Keratinocyte (primary cell): ENCODE data around the gene SUN2. TPM values are rescaled to one million over a fixed set of nuclear protein-coding genes. Genes with fewer than 3 reads are reported as not detected.

Source experiments
- DNase-seq: peaks from one replicate; pipeline ENCODE4 v3.0.0-alpha.2; 2011; ENCODE audit warnings: low read depth, missing footprints, low spot score
- FAIRE-seq: peaks from 2 replicates; lab custom pipeline; 2011; peaks lifted over from hg19 to GRCh38; lab: Jason Lieb, UNC
- H2AFZ ChIP-seq: 2 replicates; pipeline ENCODE4 v1.6.0; 2012; ENCODE audit warnings: low read length, control low read depth, inconsistent platforms; ENCODE audit not compliant: control insufficient read depth
- H3K27ac ChIP-seq: 2 replicates; pipeline ENCODE4 v1.5.1; 2011; ENCODE audit warnings: low read length; ENCODE audit not compliant: control insufficient read depth, insufficient read depth
- H3K27me3 ChIP-seq: 3 replicates; pipeline ENCODE4 v1.6.0; 2011; ENCODE audit warnings: low read length; ENCODE audit not compliant: control insufficient read depth, insufficient read depth; ENCODE audit errors: extremely low read depth
- H3K36me3 ChIP-seq, 2 experiments: 2 replicates in 1 of 2; 3 replicates in 1 of 2; pipeline ENCODE4 v1.5.1; 2011; ENCODE audit warnings: low read length in 2 of 2, mild to moderate bottlenecking in 1 of 2; ENCODE audit not compliant: control insufficient read depth in 2 of 2, insufficient read depth in 2 of 2; ENCODE audit errors: extremely low read depth in 1 of 2
- H3K4me1 ChIP-seq: 3 replicates; pipeline ENCODE4 v1.5.1; 2011; ENCODE audit warnings: low read length; ENCODE audit not compliant: control insufficient read depth, insufficient read depth; ENCODE audit errors: extremely low read depth
- H3K4me2 ChIP-seq: 3 replicates; pipeline ENCODE4 v1.6.0; 2011; ENCODE audit warnings: low read depth, low read length; ENCODE audit not compliant: control insufficient read depth, insufficient read depth; ENCODE audit errors: extremely low read depth
- H3K4me3 ChIP-seq, 3 experiments: fragments of 200-600 bp in 1 of 3; sonication (generic) in 1 of 3; 2 replicates in 2 of 3; 3 replicates in 1 of 3; pipeline ENCODE4 v1.5.1; 2011 to 2016; ENCODE audit warnings: low read length in 3 of 3, mild to moderate bottlenecking in 3 of 3, control low read depth in 2 of 3, inconsistent platforms in 1 of 3, low read depth in 1 of 3, mixed read lengths in 1 of 3, mixed run types in 1 of 3, moderate library complexity in 1 of 3; ENCODE audit not compliant: control insufficient read depth in 2 of 3, insufficient read depth in 2 of 3; ENCODE audit errors: extremely low read depth in 1 of 3
- H3K79me2 ChIP-seq: 2 replicates; pipeline ENCODE4 v1.6.0; 2012; ENCODE audit warnings: low read length; ENCODE audit not compliant: control insufficient read depth, insufficient read depth
- H3K9ac ChIP-seq: 3 replicates; pipeline ENCODE4 v1.6.0; 2011; ENCODE audit warnings: low read length; ENCODE audit not compliant: control insufficient read depth, insufficient read depth; ENCODE audit errors: extremely low read depth
- H3K9me1 ChIP-seq: 3 replicates; pipeline ENCODE4 v1.6.0; 2011; ENCODE audit warnings: low read length; ENCODE audit not compliant: control insufficient read depth, insufficient read depth; ENCODE audit errors: extremely low read depth
- H3K9me3 ChIP-seq: 2 replicates; pipeline ENCODE4 v1.5.1; 2012; ENCODE audit warnings: low read depth, low read length; ENCODE audit not compliant: control insufficient read depth
- H4K20me1 ChIP-seq: 3 replicates; pipeline ENCODE4 v1.6.0; 2011; ENCODE audit warnings: low read length; ENCODE audit not compliant: control insufficient read depth, insufficient read depth; ENCODE audit errors: extremely low read depth
- EZH2 ChIP-seq: IDR thresholded peaks from one replicate; pipeline ENCODE4 v1.6.1; 2012; ENCODE audit warnings: inconsistent platforms, mild to moderate bottlenecking, low read length, moderate library complexity
- dilution Hi-C: fragments of 300-500 bp; cut with MboI; formaldehyde crosslinking; loops from one replicate; pipeline ENCODE4 v1.7.0; 2020; ENCODE audit warnings: low sequenced_read_pairs; ENCODE audit not compliant: extremely low pct_ligation_motif_present
- polyA plus RNA-seq, 5 experiments: library from polyadenylated mRNA; depleted of rRNA in 3 of 5; stranded (reverse) in 3 of 5; stranded (forward) in 1 of 5; unstranded in 1 of 5; fragments of >200 nt; gene quantifications; 1 replicate in 1 of 5; 2 replicates in 3 of 5; 3 replicates in 1 of 5; pipeline versions ENCODE4 v1.2.1 to v1.2.3, GENCODE V29; 2011 to 2012; ENCODE audit warnings: missing spikeins in 2 of 5, low read depth in 1 of 5, low replicate concordance in 1 of 5
- TF ChIP-seq, protein P1 (sequence below), 3 experiments: IDR thresholded peaks in 1 of 3; conservative IDR thresholded peaks in 1 of 3; optimal IDR thresholded peaks in 1 of 3; 2 replicates in 2 of 3; 3 replicates in 1 of 3; pipeline versions ENCODE3 to v1.5.1; 2011; ENCODE audit warnings: low read length in 3 of 3, mild to moderate bottlenecking in 3 of 3, moderate library complexity in 2 of 3, control low read depth in 1 of 3, inconsistent platforms in 1 of 3; ENCODE audit not compliant: insufficient read depth in 2 of 3; ENCODE audit errors: extremely low read depth in 1 of 3

Gene SUN2
- polyA plus RNA-seq, 1 donor (not counting 4 experiments of a cell fraction or from before 2014, with no cell fraction given): 15.9 TPM

DNA sequence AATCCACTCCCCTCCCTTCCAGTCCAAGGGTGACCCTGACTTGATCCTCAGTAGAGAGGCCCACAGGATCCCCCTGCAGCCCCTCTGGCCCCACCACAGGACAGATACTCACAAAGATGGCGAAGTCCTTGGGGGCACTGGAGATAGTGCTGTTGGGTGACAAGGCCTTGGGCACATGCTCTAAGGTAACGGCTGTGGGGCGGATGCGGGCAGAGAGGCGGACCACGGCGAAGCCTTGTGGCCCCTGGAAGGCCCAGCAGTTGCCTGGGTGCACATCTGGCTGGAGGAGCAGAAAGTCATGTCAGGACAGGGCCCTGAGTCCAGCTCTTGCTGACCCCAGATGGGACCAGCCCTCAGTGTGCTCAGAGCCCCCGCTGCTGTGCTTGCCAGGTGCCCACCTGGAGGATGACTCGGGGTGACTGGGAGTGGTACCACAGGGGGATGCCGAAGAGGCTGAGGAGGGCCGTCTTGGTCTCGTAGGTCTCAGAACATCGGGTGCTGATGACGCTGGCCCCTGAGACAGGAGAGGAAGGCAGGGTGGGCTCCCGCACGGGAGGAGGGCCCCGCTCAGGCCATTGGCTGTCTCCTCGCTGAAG is 17.2 kb downstream of the SUN2 start:
- Histone ChIP-seq H4K20me1 (no peaks in the 10 kb centered on the region), H3K27ac (no peak overlapping the region), H2AFZ (no peak overlapping the region), H3K4me3 (no peak overlapping the region), H3K9me3 (no peaks in the 10 kb centered on the region), H3K27me3 (no peaks in the 10 kb centered on the region), H3K79me2 (no peaks in the 10 kb centered on the region), H3K4me2 (no peak overlapping the region), H3K9ac (no peak overlapping the region), H3K4me1 (peaks cover 18% of the 10 kb centered on the region), H3K36me3 (peaks cover 50 to 70% of the 10 kb centered on the region in 2 experiments), H3K9me1 (no peaks in the 10 kb centered on the region)
- no peak for TF ChIP-seq EZH2
- TF ChIP-seq, protein P1, sequence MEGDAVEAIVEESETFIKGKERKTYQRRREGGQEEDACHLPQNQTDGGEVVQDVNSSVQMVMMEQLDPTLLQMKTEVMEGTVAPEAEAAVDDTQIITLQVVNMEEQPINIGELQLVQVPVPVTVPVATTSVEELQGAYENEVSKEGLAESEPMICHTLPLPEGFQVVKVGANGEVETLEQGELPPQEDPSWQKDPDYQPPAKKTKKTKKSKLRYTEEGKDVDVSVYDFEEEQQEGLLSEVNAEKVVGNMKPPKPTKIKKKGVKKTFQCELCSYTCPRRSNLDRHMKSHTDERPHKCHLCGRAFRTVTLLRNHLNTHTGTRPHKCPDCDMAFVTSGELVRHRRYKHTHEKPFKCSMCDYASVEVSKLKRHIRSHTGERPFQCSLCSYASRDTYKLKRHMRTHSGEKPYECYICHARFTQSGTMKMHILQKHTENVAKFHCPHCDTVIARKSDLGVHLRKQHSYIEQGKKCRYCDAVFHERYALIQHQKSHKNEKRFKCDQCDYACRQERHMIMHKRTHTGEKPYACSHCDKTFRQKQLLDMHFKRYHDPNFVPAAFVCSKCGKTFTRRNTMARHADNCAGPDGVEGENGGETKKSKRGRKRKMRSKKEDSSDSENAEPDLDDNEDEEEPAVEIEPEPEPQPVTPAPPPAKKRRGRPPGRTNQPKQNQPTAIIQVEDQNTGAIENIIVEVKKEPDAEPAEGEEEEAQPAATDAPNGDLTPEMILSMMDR (optimal IDR thresholded peaks at IDR 0.05 in 1 of 3, IDR thresholded peaks at IDR 0.05 in 1 of 3, conservative IDR thresholded peaks at IDR 0.05 in 1 of 3; ENCODE audit: extremely low read depth in 1 of 3, insufficient read depth in 2 of 3, low read length in 3 of 3): no peak
- DNase-seq (no peak), FAIRE-seq (no peak)
- dilution Hi-C loops: no loop called here

DNA sequence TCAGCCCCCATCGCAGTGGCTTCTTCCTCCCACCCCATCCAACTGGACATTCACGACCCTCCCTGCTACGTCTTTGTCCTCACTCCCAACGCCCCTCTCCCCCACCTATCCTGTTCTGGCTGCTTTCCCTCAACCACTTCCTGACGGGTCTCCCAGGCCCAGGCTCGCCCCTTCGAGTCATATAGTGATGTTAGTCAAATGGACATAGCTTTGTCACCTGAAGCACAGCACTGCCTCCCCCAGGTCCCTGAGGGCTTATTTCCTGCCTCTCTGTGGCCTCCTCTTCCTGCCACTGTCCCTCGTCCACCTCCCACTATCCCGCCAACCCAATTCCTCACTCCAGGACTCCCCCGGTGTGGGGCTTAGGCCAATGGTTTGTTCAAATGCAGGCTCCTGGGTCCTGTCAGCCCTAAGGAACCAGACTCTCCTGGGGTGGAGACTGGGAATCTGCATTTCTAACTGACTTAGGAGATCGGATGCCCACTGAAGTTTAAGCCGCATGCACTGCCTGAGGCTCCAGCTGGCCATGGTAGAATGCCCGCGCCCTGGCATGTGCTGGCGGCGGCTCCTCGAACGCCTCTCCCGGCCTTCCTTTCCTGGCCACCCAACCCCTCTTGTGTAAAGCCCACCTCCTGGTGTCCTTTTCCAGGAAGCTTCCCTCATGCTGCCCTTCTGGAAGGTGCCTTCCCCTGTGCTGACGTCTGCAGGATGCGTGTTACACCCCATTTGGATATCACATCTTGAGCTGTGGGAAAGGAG is 18.3 kb downstream of the SUN2 start:
- DNase-seq (no peak), FAIRE-seq (no peak)
- Histone ChIP-seq H3K27ac (no peak overlapping the region), H3K4me3 (no peak overlapping the region), H3K79me2 (no peaks in the 10 kb centered on the region), H3K4me2 (no peak overlapping the region), H3K4me1 (peaks cover 23% of the 10 kb centered on the region), H4K20me1 (peaks cover 2% of the 10 kb centered on the region), H3K27me3 (no peaks in the 10 kb centered on the region), H3K9me3 (no peaks in the 10 kb centered on the region), H3K9me1 (no peaks in the 10 kb centered on the region), H3K36me3 (peaks cover 47 to 65% of the 10 kb centered on the region in 2 experiments), H2AFZ (no peak overlapping the region), H3K9ac (no peak overlapping the region)
- dilution Hi-C loops: no loop called here
- TF ChIP-seq, protein P1 (optimal IDR thresholded peaks at IDR 0.05 in 1 of 3, IDR thresholded peaks at IDR 0.05 in 1 of 3, conservative IDR thresholded peaks at IDR 0.05 in 1 of 3; ENCODE audit: extremely low read depth in 1 of 3, insufficient read depth in 2 of 3, low read length in 3 of 3): peak in 1 of 3 experiments; percentile 30
- no peak for TF ChIP-seq EZH2
